Nephron progenitor cell (in vitro differentiated cells): Measurements from ENCODE around the gene PRKCE.

Experiments used
- DNase-seq: peaks from one replicate; pipeline ENCODE4 v3.0.0; 2021
- H3K27ac Mint-ChIP-seq: 2 replicates; pipeline ENCODE4 v1.8.0; 2021; ENCODE audit warnings: mild to moderate bottlenecking, moderate library complexity, mixed read lengths
- H3K27me3 Mint-ChIP-seq: 2 replicates; pipeline ENCODE4 v1.8.0; 2021; ENCODE audit warnings: mild to moderate bottlenecking, low read depth, mixed read lengths; ENCODE audit not compliant: poor library complexity
- H3K36me3 Mint-ChIP-seq: 2 replicates; pipeline ENCODE4 v1.8.0; 2021; ENCODE audit warnings: low read depth, mixed read lengths
- H3K4me1 Mint-ChIP-seq: 2 replicates; pipeline ENCODE4 v1.8.0; 2021; ENCODE audit warnings: mixed read lengths
- H3K4me3 Mint-ChIP-seq: 2 replicates; pipeline ENCODE4 v1.8.0; 2021; ENCODE audit warnings: mild to moderate bottlenecking, moderate library complexity, mixed read lengths
- H3K9me3 Mint-ChIP-seq: 2 replicates; pipeline ENCODE4 v1.8.0; 2021; ENCODE audit warnings: mild to moderate bottlenecking, moderate library complexity, mixed read lengths
- CTCF ChIP-seq: fragments of 200-600 bp; sonication (generic); IDR thresholded peaks from 2 replicates; pipeline ENCODE4 v1.5.0; 2021; ENCODE audit warnings: antibody characterized with exemption

The PRKCE gene

GRCh38 chr2:45904267-45904945, 252.9 kb downstream of the PRKCE start:
- Mint-ChIP-seq H3K4me3 (no peak overlapping the region), H3K27me3 (peaks cover 6% of the 10 kb centered on the region), H3K27ac (no peak overlapping the region), H3K4me1 (peaks cover under 1% of the 10 kb centered on the region), H3K9me3 (no peaks in the 10 kb centered on the region), H3K36me3 (no peaks in the 10 kb centered on the region)
- no peak for TF ChIP-seq CTCF
- DNase-seq = no peak

- no peaks in the 10 kb centered on the region for H3K9me3 Mint-ChIP-seq
- no peak for TF ChIP-seq CTCF
- peaks cover 7% of the 10 kb centered on the region for H3K4me1 Mint-ChIP-seq
- peaks cover 6% of the 10 kb centered on the region for H3K27me3 Mint-ChIP-seq
- no peaks in the 10 kb centered on the region for H3K36me3 Mint-ChIP-seq
- DNase-seq = no peak
- no peak overlapping the region for H3K27ac Mint-ChIP-seq
- H3K4me3 Mint-ChIP-seq = no peak overlapping the region
Measured at GRCh38 chr2:45904946-45905631, 253.6 kb downstream of the PRKCE start.

GRCh38 chr2:45905632-45905958, 254.1 kb downstream of the PRKCE start:
- Mint-ChIP-seq H3K36me3 (no peaks in the 10 kb centered on the region), H3K27ac (no peak overlapping the region), H3K27me3 (peaks cover 6% of the 10 kb centered on the region)

GRCh38 chr2:45907592-45907991, 256.1 kb downstream of the PRKCE start:
- no peak for DNase-seq
- Mint-ChIP-seq H3K9me3 (no peaks in the 10 kb centered on the region), H3K4me3 (no peak overlapping the region), H3K27ac (no peak overlapping the region), H3K36me3 (no peaks in the 10 kb centered on the region), H3K27me3 (peaks cover 11% of the 10 kb centered on the region), H3K4me1 (peaks cover 16% of the 10 kb centered on the region)
- no peak for TF ChIP-seq CTCF

More at GRCh38 chr2:45905632-45905958, 254.1 kb downstream of the PRKCE start:
- DNase-seq = no peak
- no peak for TF ChIP-seq CTCF
- Mint-ChIP-seq H3K4me3 (no peak overlapping the region), H3K9me3 (no peaks in the 10 kb centered on the region), H3K4me1 (peaks cover 12% of the 10 kb centered on the region)

GRCh38 chr2:45908316-45909170, 257.1 kb downstream of the PRKCE start:
- Mint-ChIP-seq H3K4me1 (peaks cover 16% of the 10 kb centered on the region), H3K36me3 (no peaks in the 10 kb centered on the region), H3K27ac (no peak overlapping the region), H3K4me3 (no peak overlapping the region), H3K9me3 (no peaks in the 10 kb centered on the region), H3K27me3 (peaks cover 11% of the 10 kb centered on the region)
- TF ChIP-seq CTCF = no peak
- DNase-seq = no peak
